ENCODE data around the gene PNRC1. TPM values are rescaled to one million over a fixed set of nuclear protein-coding genes. Genes with fewer than 3 reads are reported as not detected.
A peak's percentile ranks its signal among the peaks of the same experiment; 100 is the strongest.

The PNRC1 gene
- polyA plus RNA-seq, 1 of the 3 experiments (the other 2 are of a cell fraction): 7.8 TPM

DNA sequence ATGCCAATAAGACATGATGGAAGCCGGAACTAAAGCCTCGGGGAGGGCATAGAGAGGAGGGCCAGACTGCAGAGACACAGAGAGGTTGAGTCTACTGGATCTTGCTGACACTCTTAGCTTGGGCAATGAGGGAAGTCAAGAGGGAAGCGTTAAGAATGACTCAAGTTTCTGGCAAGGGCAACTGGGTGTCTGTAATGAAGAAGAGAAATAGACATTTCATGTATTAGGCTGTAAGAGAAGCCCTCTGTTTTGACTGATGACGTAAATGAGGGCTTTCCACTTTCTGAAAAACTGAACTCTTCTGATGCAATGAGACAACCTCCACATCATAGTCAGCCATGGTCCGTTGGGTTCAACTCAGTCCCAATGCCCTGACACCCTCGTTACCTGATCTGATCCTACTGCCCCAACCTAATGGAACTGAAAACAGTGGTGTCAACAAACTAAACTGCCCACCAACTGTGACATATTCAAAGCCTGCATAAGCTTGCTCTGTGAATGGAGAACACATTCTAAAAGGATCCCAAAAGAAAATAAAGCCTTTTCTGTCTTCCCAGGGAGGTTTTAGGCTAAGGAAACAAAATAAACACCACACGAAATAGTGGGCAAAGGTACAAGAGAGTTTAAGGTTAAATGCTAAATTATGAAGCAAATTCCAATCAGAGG, 45.8 kb upstream of the PNRC1 start:
- Histone ChIP-seq H3K4me1 (ENCODE audit: control insufficient read depth in 1 of 2, insufficient read depth in 2 of 2, low read depth in 1 of 2, low read length in 1 of 2) (peaks cover 4 to 12% of the 10 kb centered on the region in 2 experiments; a peak in 2 of 4 replicates), H3K9ac (peak overlapping the region; percentile 11; the same call in 1 of the 2 replicates), H3K4me3 (ENCODE audit: low read depth in 2 of 2, low read length in 1 of 2) (peak overlapping the region in 1 of 2 experiments; percentile 12; a peak in 1 of 4 replicates), H3F3A (replicated peaks; ENCODE audit: insufficient read depth) (peaks cover 21% of the 10 kb centered on the region), H3K36me3 (replicated peaks in 1 of 2; ENCODE audit: control insufficient read depth in 1 of 2, insufficient read depth in 2 of 2, low read length in 1 of 2) (no peaks in the 10 kb centered on the region), H2AFZ (ENCODE audit: low read depth) (peak overlapping the region; percentile 44; the same call in 1 of the 2 replicates), H3K79me2 (ENCODE audit: insufficient read depth) (no peaks in the 10 kb centered on the region), H3K27me3 (ENCODE audit: insufficient read depth) (no peaks in the 10 kb centered on the region), H3K27ac (ENCODE audit: low read depth in 2 of 2, low read length in 1 of 2) (peak overlapping the region; percentile 51 to 73), H3K9me2 (no peaks in the 10 kb centered on the region), H3K4me2 (peak overlapping the region; percentile 66), H4K20me1 (ENCODE audit: insufficient read depth) (no peaks in the 10 kb centered on the region), H3K9me3 (peaks cover 7% of the 10 kb centered on the region; the same call in 1 of the 2 replicates)
- ChIA-PET CTCF (no interaction called here), POLR2A (no interaction called here)
- DNase-seq: no peak
- 66% methylated on average over 7 of the region's 7 CpGs for WGBS (ENCODE audit: low lambda C conversion rate)
- no peak for TF ChIP-seq MEF2A (IDR thresholded peaks at IDR 0.05; ENCODE audit: borderline replicate concordance, low read depth)
- TF ChIP-seq SIN3A (IDR thresholded peaks at IDR 0.05; ENCODE audit: borderline replicate concordance, low read depth, low read length): no peak

GRCh38 chr6:89035252-89036101, 45.1 kb upstream of the PNRC1 start:
- H3K4me1 ChIP-seq (ENCODE audit: control insufficient read depth in 1 of 2, insufficient read depth in 2 of 2, low read depth in 1 of 2, low read length in 1 of 2): peaks cover 4 to 12% of the 10 kb centered on the region in 2 experiments; a peak in 2 of 4 replicates
- H3K27ac ChIP-seq (ENCODE audit: low read depth in 2 of 2, low read length in 1 of 2): peak overlapping the region; percentile 51 to 73
- POLR2A ChIA-PET: no interaction called here
- H3K4me3 ChIP-seq (ENCODE audit: low read depth in 2 of 2, low read length in 1 of 2): peak overlapping the region in 1 of 2 experiments; percentile 12; a peak in 2 of 4 replicates
- H3K9ac ChIP-seq: peak overlapping the region; percentile 11; the same call in 1 of the 2 replicates
- peak overlapping the region; percentile 66 for H3K4me2 ChIP-seq
- peaks cover 7% of the 10 kb centered on the region; the same call in 1 of the 2 replicates for H3K9me3 ChIP-seq
- H3K9me2 ChIP-seq: no peaks in the 10 kb centered on the region
- H3K36me3 ChIP-seq (replicated peaks in 1 of 2; ENCODE audit: control insufficient read depth in 1 of 2, insufficient read depth in 2 of 2, low read length in 1 of 2): no peaks in the 10 kb centered on the region
- no peak for DNase-seq
- no peaks in the 10 kb centered on the region for H3K27me3 ChIP-seq (ENCODE audit: insufficient read depth)
- WGBS (ENCODE audit: low lambda C conversion rate): 30% methylated on average over 14 of the region's 14 CpGs
- TF ChIP-seq GATA2 (CRISPR knock-in tag; IDR thresholded peaks at IDR 0.05) (no peak), TEAD4 (IDR thresholded peaks at IDR 0.05; ENCODE audit: borderline replicate concordance, insufficient read depth) (peak; percentile 28; the same call in 1 of the 2 replicates), NFIC (IDR thresholded peaks at IDR 0.05; ENCODE audit: borderline replicate concordance) (peak; percentile 75), GABPA (IDR thresholded peaks at IDR 0.05; ENCODE audit: low read depth) (no peak), POLR2AphosphoS5 (IDR thresholded peaks at IDR 0.05; ENCODE audit: low read depth, low read length) (peak; percentile 32; the same call in 1 of the 2 replicates), ZBTB33 (IDR thresholded peaks at IDR 0.05; ENCODE audit: borderline replicate concordance, low read depth) (no peak), JUND (IDR thresholded peaks at IDR 0.05) (peak; percentile 67), EP300 (IDR thresholded peaks at IDR 0.05; ENCODE audit: borderline replicate concordance in 1 of 2, low read depth in 1 of 2, low read length in 1 of 2) (peak in 1 of 2 experiments; percentile 42; a peak in 2 of 4 replicates), TCF12 (IDR thresholded peaks at IDR 0.05) (no peak; the same call in 1 of the 2 replicates), FOSL2 (IDR thresholded peaks at IDR 0.05; ENCODE audit: borderline replicate concordance, low read depth) (peak; percentile 62; the same call in 1 of the 2 replicates), MEF2A (IDR thresholded peaks at IDR 0.05; ENCODE audit: borderline replicate concordance, low read depth) (peak; percentile 56; the same call in 1 of the 2 replicates)
- TF ChIP-seq, protein P1, sequence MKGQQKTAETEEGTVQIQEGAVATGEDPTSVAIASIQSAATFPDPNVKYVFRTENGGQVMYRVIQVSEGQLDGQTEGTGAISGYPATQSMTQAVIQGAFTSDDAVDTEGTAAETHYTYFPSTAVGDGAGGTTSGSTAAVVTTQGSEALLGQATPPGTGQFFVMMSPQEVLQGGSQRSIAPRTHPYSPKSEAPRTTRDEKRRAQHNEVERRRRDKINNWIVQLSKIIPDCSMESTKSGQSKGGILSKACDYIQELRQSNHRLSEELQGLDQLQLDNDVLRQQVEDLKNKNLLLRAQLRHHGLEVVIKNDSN (IDR thresholded peaks at IDR 0.05; ENCODE audit: borderline replicate concordance, low read depth): peak; percentile 52; the same call in 1 of the 2 replicates
- TF ChIP-seq, protein P2, sequence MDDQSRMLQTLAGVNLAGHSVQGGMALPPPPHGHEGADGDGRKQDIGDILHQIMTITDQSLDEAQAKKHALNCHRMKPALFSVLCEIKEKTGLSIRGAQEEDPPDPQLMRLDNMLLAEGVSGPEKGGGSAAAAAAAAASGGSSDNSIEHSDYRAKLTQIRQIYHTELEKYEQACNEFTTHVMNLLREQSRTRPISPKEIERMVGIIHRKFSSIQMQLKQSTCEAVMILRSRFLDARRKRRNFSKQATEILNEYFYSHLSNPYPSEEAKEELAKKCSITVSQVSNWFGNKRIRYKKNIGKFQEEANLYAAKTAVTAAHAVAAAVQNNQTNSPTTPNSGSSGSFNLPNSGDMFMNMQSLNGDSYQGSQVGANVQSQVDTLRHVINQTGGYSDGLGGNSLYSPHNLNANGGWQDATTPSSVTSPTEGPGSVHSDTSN (IDR thresholded peaks at IDR 0.05): peak; percentile 87
- TF ChIP-seq, protein P3, sequence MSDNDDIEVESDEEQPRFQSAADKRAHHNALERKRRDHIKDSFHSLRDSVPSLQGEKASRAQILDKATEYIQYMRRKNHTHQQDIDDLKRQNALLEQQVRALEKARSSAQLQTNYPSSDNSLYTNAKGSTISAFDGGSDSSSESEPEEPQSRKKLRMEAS (IDR thresholded peaks at IDR 0.05; ENCODE audit: low read depth): peak; percentile 24; the same call in 1 of the 2 replicates
- peak overlapping the region; percentile 44; the same call in 1 of the 2 replicates for H2AFZ ChIP-seq (ENCODE audit: low read depth)
- CTCF ChIA-PET: interaction anchor here (1.2 kb wide), 1 partner anchor 53 kb away, joined by 6 read pairs; no protein-coding TSS in a partner anchor
- H3K79me2 ChIP-seq (ENCODE audit: insufficient read depth): no peaks in the 10 kb centered on the region
- peaks cover 21% of the 10 kb centered on the region for H3F3A ChIP-seq (replicated peaks; ENCODE audit: insufficient read depth)
- H4K20me1 ChIP-seq (ENCODE audit: insufficient read depth): no peaks in the 10 kb centered on the region
